HG03460 (cell line): ENCODE data around the gene CCL4.
A peak's percentile ranks its signal among the peaks of the same experiment; 100 is the strongest.

Experiments used
- ATAC-seq: cut with Tn5 transposase; IDR thresholded peaks from one replicate; pipeline ENCODE4 v1.9.1; 2021; ENCODE audit not compliant: unreplicated experiment

CCL4 gene

GRCh38 chr17:36142806-36143205 is 39.2 kb downstream of the CCL4 start:
- ATAC-seq: no peak

- no peak for ATAC-seq
Observed at GRCh38 chr17:36144014-36144413, 40.4 kb downstream of the CCL4 start.

- no peak for ATAC-seq
Observed at GRCh38 chr17:36144981-36145729, 41.5 kb downstream of the CCL4 start.

GRCh38 chr17:36147601-36148000 is 44.0 kb downstream of the CCL4 start:
- no peak for ATAC-seq

- ATAC-seq: peak; percentile 58
Observed at GRCh38 chr17:36148559-36149295, 45.1 kb downstream of the CCL4 start.

GRCh38 chr17:36149296-36149820 is 45.7 kb downstream of the CCL4 start:
- ATAC-seq: no peak

GRCh38 chr17:36151891-36152638 is 48.4 kb downstream of the CCL4 start:
- no peak for ATAC-seq

- ATAC-seq: no peak
Observed at GRCh38 chr17:36152639-36153120, 49.1 kb downstream of the CCL4 start.

GRCh38 chr17:36153895-36154610 is 50.4 kb downstream of the CCL4 start:
- ATAC-seq: no peak
